Thyroid gland (tissue), 4 donors: ENCODE data around the gene CD55. TPM values are rescaled to one million over a fixed set of nuclear protein-coding genes. Genes with fewer than 3 reads are reported as not detected.

Experiments used
- DNase-seq, 2 donors: peaks; one replicate each; pipeline ENCODE4 v3.0.0-alpha.2; 2019
- H3K27ac ChIP-seq, 3 donors: fragments of 200-600 bp; sonication (generic); 1 replicate in 2 of 3; 2 replicates in 1 of 3; pipeline ENCODE4 v1.5.1; 2016 to 2019; ENCODE audit warnings: mild to moderate bottlenecking in 1 of 3, moderate library complexity in 1 of 3
- H3K27me3 ChIP-seq: fragments of 200-600 bp; sonication (generic); one replicate; pipeline ENCODE4 v1.5.1; 2019
- H3K36me3 ChIP-seq, 2 donors: fragments of 200-600 bp; sonication (generic); one replicate each; pipeline ENCODE4 v1.5.1; 2016 to 2019
- H3K4me1 ChIP-seq, 2 donors: fragments of 200-600 bp; sonication (generic); one replicate each; pipeline ENCODE4 v1.5.1; 2017 to 2019
- H3K4me3 ChIP-seq, 3 donors: fragments of 200-600 bp; sonication (generic); replicated peaks in 1 of 3; 1 replicate in 2 of 3; 2 replicates in 1 of 3; pipeline ENCODE4 v1.5.1; 2016; ENCODE audit warnings: mild to moderate bottlenecking in 1 of 3
- H3K9me3 ChIP-seq: fragments of 200-600 bp; sonication (generic); one replicate; pipeline ENCODE4 v1.5.1; 2017
- POLR2A ChIP-seq, 2 donors: fragments of 450-650 bp; IDR thresholded peaks; one replicate each; pipeline ENCODE4 v1.6.1; 2017; ENCODE audit warnings: antibody characterized with exemption in 2 of 2, mild to moderate bottlenecking in 2 of 2, moderate library complexity in 1 of 2
- WGBS, 2 donors: methylation state at CpG; one replicate each; pipeline ENCODE4 v1.1.5; 2017; 5-methylcytosine and 5-hydroxymethylcytosine counted together
- intact Hi-C: fragments of 100-400 bp; cut with DNase I; formaldehyde crosslinking; loops from one replicate; pipeline ENCODE4 v1.15.1; 2023
- total RNA-seq, 4 donors: library from RNA; depleted of rRNA; stranded (reverse); fragments of >200 nt; gene quantifications; one replicate each; pipeline ENCODE4 v1.2.3, GENCODE V29; 2016
- TF ChIP-seq, protein P1 (sequence below), 6 experiments: fragments of 200-600 bp in 3 of 6; fragments of 450-650 bp in 3 of 6; sonication (generic) in 3 of 6; IDR thresholded peaks; one replicate each; pipeline ENCODE4 v1.5.1; 2016 to 2019; ENCODE audit warnings: antibody characterized with exemption in 6 of 6, mild to moderate bottlenecking in 2 of 6, inconsistent platforms in 1 of 6, moderate library complexity in 1 of 6

Gene CD55
- total RNA-seq, 4 donors from 2014 or later = 29.7 to 61.9 (median 43.3) TPM

DNA sequence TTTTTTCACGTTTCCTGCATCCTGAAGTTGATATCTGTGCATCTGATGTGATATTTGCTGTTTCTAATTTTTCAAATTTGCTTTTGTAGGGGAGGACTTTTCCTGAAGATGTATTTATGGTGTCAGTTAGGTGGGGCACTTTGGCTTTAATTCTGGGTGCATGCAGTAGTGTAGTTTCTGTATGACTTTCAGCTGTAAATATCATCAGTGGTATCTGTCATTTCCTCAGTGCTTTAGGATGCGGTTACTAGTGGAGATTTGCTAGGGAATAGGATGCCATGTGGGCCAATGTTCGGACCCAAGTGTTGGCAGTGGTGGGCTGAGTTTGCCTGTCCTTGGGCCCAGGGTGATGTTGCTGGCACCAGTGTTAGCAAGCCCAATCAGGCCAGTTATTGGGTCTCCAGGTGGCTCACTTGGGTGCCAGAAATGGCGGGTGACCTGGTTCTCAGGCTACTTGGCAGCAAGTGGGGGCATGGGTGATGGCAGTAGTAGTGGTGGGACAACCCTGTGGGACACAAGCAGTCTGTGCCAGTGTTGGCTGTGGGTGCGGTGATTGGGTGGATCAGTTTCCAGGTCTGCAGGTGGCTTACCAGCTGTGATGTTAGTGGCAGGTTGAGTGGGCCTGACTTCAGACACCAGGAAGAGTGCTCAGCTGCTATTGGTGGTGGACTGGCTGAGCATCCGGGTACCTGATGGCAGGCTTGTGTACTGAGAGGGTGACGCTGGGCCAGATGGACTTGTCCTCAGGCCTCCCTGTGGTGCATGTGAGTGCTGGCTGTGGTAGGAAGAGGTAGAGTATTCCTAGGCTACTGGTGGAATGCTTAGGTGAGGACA is 24.4 kb downstream of the CD55 start:
- intact Hi-C loops = no loop called here
- Histone ChIP-seq H3K27me3 (no peaks in the 10 kb centered on the region), H3K36me3 (peaks cover 0 to 3% of the 10 kb centered on the region in 2 donors), H3K9me3 (no peaks in the 10 kb centered on the region), H3K27ac (no peak overlapping the region), H3K4me3 (no peak overlapping the region), H3K4me1 (no peaks in the 10 kb centered on the region)
- TF ChIP-seq, protein P1, sequence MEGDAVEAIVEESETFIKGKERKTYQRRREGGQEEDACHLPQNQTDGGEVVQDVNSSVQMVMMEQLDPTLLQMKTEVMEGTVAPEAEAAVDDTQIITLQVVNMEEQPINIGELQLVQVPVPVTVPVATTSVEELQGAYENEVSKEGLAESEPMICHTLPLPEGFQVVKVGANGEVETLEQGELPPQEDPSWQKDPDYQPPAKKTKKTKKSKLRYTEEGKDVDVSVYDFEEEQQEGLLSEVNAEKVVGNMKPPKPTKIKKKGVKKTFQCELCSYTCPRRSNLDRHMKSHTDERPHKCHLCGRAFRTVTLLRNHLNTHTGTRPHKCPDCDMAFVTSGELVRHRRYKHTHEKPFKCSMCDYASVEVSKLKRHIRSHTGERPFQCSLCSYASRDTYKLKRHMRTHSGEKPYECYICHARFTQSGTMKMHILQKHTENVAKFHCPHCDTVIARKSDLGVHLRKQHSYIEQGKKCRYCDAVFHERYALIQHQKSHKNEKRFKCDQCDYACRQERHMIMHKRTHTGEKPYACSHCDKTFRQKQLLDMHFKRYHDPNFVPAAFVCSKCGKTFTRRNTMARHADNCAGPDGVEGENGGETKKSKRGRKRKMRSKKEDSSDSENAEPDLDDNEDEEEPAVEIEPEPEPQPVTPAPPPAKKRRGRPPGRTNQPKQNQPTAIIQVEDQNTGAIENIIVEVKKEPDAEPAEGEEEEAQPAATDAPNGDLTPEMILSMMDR (IDR thresholded peaks at IDR 0.05) = no peak
- no peak for TF ChIP-seq POLR2A (IDR thresholded peaks at IDR 0.05)
- DNase-seq = no peak
- WGBS, 2 donors = 75 to 84% methylated on average over 6 to 7 of the region's 7 CpGs

DNA sequence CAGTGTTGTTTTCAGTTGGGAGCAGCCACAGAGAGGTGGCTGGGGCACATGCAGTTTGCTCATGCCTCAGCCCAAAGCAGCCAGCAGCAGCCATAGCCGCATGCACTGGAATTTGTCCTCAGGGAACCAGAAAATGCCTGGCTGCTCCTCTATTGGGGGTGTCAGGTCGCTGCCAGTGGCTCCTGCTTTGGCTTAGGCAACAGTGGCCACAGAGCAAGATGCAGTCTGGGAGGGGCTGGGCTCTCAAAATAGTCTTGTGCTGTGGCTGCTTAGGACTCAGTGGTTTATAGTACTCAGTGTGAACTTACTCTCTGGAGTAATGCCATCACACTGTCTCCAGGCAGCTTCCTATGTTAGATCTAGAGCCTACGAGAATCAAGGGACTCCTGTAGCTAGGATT is 25.0 kb downstream of the CD55 start:
- Histone ChIP-seq H3K27ac (no peak overlapping the region), H3K36me3 (peaks cover 0 to 3% of the 10 kb centered on the region in 2 donors), H3K9me3 (no peaks in the 10 kb centered on the region), H3K27me3 (no peaks in the 10 kb centered on the region), H3K4me3 (no peak overlapping the region), H3K4me1 (no peaks in the 10 kb centered on the region)
- TF ChIP-seq, protein P1 (IDR thresholded peaks at IDR 0.05) = no peak
- no peak for TF ChIP-seq POLR2A (IDR thresholded peaks at IDR 0.05)
- WGBS, 2 donors = 78 to 96% methylated on average over 1 to 3 of the region's 3 CpGs
- intact Hi-C loops = no loop called here
- no peak for DNase-seq

DNA sequence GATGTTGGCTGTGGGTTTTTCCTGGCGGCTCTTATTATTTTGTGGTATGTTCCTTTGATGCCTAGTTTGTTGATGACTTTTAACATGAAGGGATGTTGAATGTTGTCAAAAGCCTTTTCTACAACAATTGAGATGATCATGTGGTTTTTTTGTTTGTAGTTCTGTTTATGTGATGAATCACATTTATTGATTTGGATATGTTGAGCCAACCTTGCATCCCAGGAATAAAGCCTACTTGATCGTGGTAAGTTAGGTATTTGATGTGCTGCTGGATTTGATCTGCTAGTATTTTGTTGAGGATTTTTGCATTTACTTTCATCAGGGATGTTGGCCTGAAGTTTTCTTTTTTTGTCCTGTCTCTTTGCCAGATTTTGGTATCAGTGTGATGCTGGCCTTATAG is 28.5 kb downstream of the CD55 start:
- Histone ChIP-seq H3K36me3 (peaks cover 0 to 3% of the 10 kb centered on the region in 2 donors), H3K4me3 (no peak overlapping the region), H3K27ac (no peak overlapping the region), H3K27me3 (no peaks in the 10 kb centered on the region), H3K9me3 (no peaks in the 10 kb centered on the region), H3K4me1 (no peaks in the 10 kb centered on the region)
- 97% methylated on average over 2 of the region's 2 CpGs for WGBS, 2 donors
- DNase-seq = no peak
- TF ChIP-seq, protein P1 (IDR thresholded peaks at IDR 0.05) = no peak
- no peak for TF ChIP-seq POLR2A (IDR thresholded peaks at IDR 0.05)
- intact Hi-C loops = no loop called here

DNA sequence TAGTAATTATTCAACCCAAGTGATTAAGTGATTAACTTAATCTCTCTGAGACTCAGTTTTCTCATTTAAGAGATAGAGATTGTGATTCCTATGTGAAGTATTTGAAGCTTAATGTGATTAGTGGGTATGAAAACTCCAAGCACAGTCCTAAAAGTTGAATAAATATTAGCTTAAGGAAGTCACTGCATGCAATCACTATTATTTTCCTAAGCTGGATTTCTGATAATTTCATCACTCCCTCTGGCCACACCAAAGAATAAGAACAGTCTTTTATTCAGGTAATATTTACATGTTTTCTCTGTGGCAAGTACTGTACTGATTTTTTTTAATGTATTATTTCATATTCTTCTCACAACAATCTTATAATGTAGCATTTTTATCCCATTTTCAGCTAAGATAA is 31.1 kb downstream of the CD55 start:
- Histone ChIP-seq H3K27ac (no peak overlapping the region), H3K4me1 (no peaks in the 10 kb centered on the region), H3K9me3 (no peaks in the 10 kb centered on the region), H3K36me3 (peaks cover 0 to 1% of the 10 kb centered on the region in 2 donors), H3K4me3 (no peak overlapping the region), H3K27me3 (no peaks in the 10 kb centered on the region)
- intact Hi-C loops = no loop called here
- DNase-seq = no peak
- no peak for TF ChIP-seq POLR2A (IDR thresholded peaks at IDR 0.05)
- TF ChIP-seq, protein P1 (IDR thresholded peaks at IDR 0.05) = no peak

DNA sequence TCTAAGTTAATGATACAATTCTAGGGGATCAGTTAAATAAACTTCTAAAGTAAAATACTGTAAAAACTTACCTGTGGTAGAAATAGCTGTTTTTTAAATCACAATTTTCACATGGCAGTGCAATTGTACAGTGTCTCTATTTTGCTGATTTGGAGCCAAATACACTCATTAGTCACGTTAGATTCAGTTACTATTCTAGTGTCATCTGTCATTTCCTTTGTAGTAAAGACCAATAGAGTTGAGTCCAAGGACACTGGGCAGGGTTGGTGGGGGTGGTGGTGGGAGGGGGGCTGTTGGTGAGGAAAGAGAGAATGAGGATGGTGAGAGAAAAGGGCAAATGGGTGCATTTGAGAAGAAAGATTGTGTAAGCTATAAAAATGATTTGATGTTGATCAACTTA is 33.6 kb downstream of the CD55 start:
- DNase-seq = no peak
- intact Hi-C loops = no loop called here
- Histone ChIP-seq H3K27me3 (no peaks in the 10 kb centered on the region), H3K27ac (no peak overlapping the region), H3K9me3 (no peaks in the 10 kb centered on the region), H3K4me1 (no peaks in the 10 kb centered on the region), H3K4me3 (no peak overlapping the region), H3K36me3 (no peaks in the 10 kb centered on the region)
- 68 to 69% methylated on average over 1 of the region's 1 CpG for WGBS, 2 donors
- TF ChIP-seq POLR2A (IDR thresholded peaks at IDR 0.05) = no peak
- TF ChIP-seq, protein P1 (IDR thresholded peaks at IDR 0.05) = no peak
